GM12878 (cell line): ENCODE data around the gene ZNF780A.
"Not testable (repeated sequence)": the region's sequence is repeated elsewhere in the genome, so short reads cannot be mapped to it uniquely, and the experiment has no call there.

Source experiments
- E2F8 ChIP-seq: fragments of 450-650 bp; IDR thresholded peaks from 2 replicates; pipeline ENCODE4 v1.6.1; 2018; ENCODE audit warnings: mild to moderate bottlenecking, low read depth, moderate library complexity; ENCODE audit not compliant: partially characterized antibody
- ETV6 ChIP-seq, 2 experiments: fragments of 450-650 bp in 1 of 2; IDR thresholded peaks in 1 of 2; conservative IDR thresholded peaks in 1 of 2; 2 replicates each; pipeline ENCODE4 v1.6.1; 2014; ENCODE audit warnings: antibody characterized with exemption in 1 of 2, borderline replicate concordance in 1 of 2, low read depth in 1 of 2, mild to moderate bottlenecking in 1 of 2, moderate library complexity in 1 of 2
- FOXM1 ChIP-seq: IDR thresholded peaks from 2 replicates; pipeline ENCODE4 v1.6.1; 2012; ENCODE audit warnings: low read depth, mild to moderate bottlenecking, inconsistent platforms, low read length, moderate library complexity
- TCF12 ChIP-seq: IDR thresholded peaks from 2 replicates; pipeline ENCODE4 v1.6.1; 2011; ENCODE audit warnings: low read depth, mild to moderate bottlenecking, low read length

GRCh38 chr19:40118638-40119037 lies 27.9 kb upstream of the ZNF780A start:
- TF ChIP-seq ETV6 (conservative IDR thresholded peaks at IDR 0.05 in 1 of 2, IDR thresholded peaks at IDR 0.05 in 1 of 2; ENCODE audit: borderline replicate concordance in 1 of 2, low read depth in 1 of 2); TCF12; FOXM1; E2F8: not testable (repeated sequence)
